Activated T-cell treated with anti-CD3 and anti-CD28 coated beads, Interleukin-2, amount 50 U/mL, for 48 hours (primary cell): ENCODE measurements around the gene CYB5RL.
"Not testable (repeated sequence)": the region's sequence is repeated elsewhere in the genome, so short reads cannot be mapped to it uniquely, and the experiment has no call there.

ENCODE experiments used
- DNase-seq, 2 experiments: peaks; one replicate each; pipeline ENCODE4 v3.0.0-alpha.2; 2020

CYB5RL gene, protein sequence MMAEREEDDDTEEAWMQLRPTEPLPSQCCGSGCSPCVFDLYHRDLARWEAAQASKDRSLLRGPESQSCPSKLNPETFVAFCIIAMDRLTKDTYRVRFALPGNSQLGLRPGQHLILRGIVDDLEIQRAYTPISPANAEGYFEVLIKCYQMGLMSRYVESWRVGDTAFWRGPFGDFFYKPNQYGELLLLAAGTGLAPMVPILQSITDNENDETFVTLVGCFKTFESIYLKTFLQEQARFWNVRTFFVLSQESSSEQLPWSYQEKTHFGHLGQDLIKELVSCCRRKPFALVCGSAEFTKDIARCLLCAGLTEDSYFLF

DNA sequence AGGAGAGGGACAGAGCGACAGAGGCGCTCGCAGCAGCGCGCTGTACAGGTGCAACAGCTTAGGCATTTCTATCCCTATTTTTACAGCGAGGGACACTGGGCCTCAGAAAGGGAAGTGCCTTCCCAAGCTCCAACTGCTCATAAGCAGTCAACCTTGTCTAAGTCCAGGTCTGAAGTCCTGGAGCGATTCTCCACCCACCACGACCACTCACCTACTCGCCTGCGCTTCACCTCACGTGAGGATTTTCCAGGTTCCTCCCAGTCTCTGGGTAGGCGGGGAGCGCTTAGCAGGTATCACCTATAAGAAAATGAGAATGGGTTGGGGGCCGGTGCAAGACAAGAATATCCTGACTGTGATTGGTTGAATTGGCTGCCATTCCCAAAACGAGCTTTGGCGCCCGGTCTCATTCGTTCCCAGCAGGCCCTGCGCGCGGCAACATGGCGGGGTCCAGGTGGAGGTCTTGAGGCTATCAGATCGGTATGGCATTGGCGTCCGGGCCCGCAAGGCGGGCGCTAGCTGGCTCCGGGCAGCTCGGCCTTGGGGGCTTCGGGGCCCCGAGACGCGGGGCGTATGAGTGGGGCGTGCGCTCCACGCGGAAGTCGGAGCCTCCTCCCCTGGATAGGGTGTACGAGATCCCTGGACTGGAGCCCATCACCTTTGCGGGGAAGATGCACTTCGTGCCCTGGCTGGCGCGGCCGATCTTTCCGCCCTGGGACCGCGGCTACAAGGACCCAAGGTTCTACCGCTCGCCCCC, at the start of gene CYB5RL, which contains the start of gene MRPL37:
TSS of gene CYB5RL (minus strand) at position 266 of the 754 bp plus-strand sequence. CDS start 4,414 bp downstream, outside the sequence.
TSS of gene MRPL37 (plus strand) at position 403 of the 754 bp plus-strand sequence. CDS start at position 480, 77 bp downstream.
- peak; percentile 93 for DNase-seq

DNA sequence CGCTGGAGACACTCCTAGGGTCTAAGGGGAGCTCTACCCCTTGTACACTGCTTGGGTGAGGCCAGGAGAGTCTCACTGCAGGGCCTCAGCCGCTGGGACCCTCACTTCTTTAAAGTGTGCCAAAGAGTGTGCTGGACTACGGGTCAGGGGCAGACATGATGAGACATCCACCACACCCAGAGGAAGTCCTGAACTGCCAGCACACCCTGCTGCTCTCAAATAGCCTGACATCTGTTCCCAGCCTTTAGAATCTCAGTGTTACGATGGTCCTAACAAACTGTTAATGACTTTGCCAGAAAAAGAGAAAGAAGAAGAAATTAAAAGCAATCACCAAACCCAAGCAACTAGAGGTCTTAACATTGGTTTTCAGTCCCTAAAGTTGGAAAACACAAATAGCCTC, 49.1 kb upstream of the CYB5RL start:
- DNase-seq = no peak

DNA sequence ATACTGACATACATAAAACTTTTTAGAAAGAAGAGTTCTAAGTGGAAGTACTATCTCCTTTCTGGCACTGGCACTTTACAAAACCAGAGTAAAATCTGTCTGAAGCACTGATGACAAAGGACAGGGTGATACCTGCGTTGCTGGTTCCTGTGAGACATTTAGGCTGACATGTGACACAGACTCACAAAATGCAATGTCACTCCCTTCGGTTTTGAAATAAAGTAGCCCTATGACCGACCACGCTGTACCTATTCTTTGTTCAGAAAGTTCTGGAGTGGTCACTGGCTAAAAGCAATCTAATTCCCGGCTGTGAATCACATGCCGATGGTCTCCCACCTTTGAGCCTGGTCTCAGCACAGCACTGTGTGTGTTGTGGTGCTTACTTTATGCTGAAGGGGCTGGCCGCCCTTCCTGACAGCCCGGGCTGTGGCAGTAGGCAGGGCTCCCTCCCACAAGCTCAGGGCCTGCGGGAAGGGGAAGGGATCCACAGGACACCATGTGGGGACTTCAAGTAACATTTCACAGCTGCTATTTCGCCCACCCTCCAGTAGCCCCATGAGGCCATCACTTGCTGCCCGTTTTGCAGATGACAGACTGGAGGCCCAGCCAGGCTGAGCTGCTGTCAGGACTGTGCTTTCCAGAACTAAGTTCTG, 48.2 kb upstream of the CYB5RL start:
- no peak for DNase-seq

DNA sequence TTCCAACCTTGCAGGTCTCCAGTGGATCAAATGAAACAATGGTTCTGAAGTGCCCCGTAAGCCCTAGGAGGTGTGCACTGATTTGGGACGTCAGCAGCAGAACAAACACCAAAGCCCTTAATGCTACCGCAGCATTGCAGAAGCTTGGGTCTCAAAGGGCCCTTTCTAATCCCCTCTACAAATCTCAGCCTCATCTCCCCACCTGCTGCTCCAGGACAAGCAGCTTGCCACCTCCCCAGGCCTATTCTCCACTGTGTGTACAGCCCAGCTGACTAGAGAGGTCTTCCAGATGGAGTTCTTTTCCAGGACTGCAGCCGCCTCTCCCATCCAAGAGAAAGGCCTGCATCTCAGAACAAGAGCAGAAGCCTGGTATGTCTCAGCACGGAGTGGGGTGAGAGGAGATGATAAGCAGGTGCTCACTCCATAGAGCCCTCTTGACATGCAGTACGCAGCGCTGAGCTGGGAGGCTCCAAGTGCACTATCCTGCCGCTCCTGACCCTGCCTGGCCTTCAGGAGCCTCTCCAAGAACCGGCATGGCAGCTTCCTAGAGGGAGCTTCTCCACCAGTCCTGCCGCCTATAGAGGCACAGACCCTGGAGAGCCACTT, 46.4 kb upstream of the CYB5RL start:
- no peak for DNase-seq

DNA sequence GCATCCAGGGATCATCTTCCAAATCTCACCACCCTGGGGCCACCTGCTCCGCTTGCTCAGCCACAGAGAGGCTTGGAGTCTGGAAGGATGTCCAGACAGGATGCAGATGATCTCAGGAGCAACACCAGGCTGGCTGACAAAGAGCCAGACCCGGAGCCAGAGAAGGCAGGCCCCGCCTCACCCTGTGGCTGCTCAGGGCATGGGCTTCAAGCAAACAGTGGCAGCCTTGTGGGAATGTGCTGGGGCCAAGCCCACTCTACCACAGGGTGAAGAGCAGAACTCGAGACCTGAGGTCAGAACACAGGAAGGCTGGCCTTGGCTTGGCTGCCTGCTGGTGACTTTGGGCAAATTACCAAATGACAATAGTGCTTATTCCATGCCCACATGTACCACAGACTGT, 45.7 kb upstream of the CYB5RL start:
- DNase-seq = no peak

DNA sequence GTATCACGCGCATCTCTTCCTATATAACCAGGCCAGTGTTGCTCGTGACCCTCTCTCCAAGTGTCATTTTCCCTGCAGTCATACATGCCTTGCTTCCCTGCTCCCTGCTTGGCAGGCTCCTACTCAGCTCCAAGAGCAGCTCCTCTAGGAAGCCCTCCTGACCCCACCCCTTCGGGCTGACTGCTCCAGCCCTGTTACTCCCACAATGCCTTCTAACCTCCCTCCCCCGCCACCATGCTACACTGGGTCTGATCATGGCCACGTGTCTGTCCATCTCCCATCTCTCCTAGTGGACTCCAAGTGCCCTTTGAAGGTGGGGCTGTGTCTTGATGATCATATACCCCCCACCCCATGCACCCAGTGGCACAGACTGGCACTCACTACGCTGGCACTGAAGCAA, 44.8 kb upstream of the CYB5RL start:
- no peak for DNase-seq

DNA sequence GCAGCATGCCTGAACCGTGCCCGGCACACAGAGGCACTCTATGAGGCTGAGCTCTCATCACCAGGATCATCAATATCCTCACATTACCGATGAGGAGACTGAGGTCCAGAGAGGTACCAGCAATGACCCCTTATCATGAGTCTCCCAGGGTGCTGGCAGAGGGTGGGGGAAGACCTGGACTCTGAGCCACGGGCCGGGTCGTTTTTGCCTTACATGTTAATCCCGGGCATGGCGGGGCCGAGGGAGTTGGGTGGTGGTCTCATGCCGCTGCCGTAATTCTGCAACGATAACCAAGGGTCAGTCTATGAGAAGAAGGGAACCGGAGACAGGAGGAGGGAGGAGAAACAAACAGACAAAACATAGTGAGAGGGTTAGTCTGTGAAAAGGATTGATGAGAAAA, 43.2 kb upstream of the CYB5RL start:
- no peak for DNase-seq

DNA sequence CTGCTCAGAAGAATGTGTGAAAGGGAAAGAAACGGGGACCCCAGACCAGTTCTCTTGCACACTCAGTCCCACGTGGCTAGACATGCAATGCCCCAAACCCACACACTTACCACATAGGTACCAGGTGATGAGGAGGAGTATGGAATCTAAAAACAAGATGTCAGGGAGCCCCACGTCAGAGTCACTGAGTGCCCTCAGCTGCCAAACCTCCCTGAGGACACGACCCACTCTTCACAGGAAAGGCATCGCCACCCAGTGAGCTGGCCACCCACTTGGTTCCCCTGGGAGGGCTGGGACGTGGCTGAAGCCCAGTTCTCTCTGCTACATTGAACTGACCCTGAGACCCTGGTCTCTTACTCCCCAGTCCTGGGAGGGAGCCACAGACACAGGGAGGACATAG, 41.5 kb upstream of the CYB5RL start:
- no peak for DNase-seq

DNA sequence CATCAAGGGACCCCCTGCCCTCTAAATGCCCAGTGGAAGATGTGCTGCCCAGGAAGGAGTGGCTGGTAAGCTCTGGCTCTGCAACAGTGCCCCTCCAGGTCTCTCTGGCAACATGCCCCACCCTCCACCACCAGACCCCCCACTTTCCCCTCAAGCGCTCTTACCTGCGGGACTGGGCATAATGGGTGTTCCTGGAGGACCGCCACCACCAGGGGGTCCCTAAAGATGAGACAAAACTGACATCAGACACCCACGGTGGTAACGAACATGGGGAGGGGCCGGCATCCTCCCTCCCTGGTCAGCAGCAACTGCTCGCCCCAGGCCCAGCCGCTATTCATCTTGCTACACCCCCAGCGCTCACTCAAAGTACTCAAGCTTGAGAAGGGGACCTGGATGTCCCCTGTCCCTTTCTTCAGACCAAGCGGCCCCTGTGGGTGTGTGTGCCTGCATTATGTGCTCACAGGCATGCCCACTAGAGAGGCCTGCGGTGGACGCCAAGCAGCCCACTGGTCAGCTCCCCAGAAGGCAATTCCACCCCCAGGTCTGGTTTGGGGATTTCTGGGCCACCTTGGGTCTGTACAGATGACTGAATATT, 41.0 kb upstream of the CYB5RL start:
- DNase-seq = no peak

DNA sequence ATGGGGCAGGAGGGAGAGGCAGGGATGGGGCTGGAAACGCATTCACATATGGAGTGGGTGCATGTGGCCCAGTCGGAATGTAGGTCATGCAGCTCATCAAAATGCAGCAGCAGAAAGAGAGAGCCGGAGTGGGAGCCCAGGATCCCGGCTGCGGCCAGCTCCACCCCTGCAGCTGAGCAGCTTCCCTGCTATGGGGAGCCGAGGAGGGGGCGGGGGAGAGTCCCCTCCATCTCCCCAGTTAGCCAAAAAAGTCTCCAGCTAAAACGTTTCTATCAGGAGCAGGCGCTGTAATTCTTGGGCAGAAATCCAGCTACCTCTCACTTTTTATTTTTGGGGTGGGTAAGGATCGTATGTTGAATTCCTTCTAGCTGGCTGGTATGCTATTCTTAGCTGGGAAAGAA, 39.8 kb upstream of the CYB5RL start:
- no peak for DNase-seq

DNA sequence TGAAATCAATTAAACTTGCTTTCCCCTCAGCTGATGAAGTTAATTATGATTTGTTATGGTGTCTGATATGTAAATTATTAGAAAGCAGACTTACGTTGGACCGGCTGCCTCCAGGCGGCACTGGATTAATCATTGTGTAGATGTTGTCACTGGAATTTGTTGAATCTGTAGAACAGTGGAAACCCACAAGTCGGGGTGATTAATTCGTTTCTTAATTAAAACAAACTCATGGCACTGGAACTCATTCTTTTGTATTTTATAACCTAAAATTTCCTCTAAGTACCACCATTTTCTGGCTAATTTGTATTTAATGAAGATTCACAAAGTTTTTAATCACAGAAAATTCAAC, 39.2 kb upstream of the CYB5RL start:
- DNase-seq = no peak

DNA sequence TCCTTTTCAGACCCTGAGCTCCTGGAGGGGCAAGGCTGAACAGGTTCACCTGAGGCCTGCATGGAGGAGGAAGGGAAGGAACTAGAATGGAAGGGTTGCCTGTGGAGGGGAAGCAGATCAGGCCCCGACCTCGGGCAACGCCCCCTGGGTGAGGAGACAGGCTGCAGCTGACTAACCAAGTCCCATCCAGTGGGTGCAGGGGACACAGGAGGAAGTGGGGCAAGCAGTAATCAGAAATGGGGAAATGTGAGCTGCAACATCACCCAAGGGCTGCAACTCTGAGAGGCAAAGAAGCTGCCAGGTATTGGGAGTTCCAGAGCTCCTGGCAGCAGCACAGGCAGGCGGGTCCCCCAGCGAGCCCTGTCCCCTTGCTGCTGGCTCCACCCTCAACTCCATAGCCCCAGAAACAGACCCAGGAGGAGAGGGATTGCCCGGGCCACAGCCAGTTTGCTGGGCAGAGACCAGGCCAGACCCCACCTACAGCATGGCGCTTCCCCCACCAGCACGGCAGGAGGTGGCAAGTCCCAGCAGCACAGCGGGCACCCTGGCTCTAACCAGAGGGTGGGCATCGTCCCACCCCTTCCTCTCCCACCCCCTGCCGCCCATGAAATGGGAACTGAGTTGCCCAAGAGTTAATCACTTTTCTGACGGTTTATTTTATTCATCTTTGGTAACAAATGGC, 38.7 kb upstream of the CYB5RL start:
- no peak for DNase-seq

DNA sequence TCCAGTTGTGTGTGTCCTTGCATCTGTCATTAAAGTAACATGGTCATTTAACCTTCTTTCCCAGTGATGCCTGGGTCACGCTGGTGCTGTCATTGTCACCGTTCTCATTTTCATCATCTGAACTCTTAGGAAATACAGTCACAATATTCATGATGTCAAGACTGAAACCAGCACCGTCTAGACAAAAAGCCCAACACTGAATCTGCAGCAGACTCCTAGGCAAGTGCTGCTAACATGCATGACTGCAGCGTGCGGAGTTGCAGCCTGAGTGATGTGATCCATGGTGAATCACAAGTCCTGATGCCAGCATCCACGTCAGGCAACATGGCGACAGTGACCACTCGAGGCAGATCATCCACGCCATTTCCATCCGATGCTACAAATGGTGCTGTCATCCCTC, 37.8 kb upstream of the CYB5RL start:
- no peak for DNase-seq

DNA sequence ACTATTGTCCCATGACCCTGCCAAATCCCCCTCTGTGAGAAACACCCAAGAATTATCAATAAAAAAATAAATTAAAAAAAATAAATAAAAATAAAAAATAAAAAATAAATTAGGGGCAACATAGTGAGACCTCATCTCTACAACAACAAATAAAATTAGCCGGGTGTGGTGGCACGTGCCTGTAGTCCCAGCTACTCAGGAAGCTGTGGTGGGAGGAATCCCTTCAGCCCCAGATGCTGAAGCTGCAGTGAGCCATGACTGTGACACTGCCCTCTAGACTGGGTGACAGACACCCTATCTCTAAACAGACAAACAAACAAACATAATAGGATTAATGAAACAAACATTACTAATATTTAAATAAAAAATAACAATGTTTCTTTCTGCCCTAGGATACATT, 34.5 kb upstream of the CYB5RL start:
- DNase-seq = no peak

DNA sequence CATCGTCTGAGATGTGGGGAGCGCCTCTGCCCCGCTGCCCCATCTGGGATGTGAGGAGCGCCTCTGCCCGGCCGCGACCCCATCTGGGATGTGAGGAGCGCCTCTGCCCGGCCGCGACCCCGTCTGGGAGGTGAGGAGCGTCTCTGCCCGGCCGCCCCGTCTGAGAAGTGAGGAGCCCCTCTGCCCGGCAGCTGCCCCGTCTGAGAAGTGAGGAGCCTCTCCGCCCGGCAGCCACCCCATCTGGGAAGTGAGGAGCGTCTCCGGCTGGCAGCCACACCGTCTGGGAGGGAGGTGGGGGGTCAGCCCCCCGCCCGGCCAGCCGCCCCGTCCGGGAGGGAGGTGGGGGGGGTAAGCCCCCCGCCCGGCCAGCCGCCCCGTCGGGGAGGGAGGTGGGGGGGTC, 33.4 kb upstream of the CYB5RL start:
- not testable (repeated sequence) for DNase-seq

DNA sequence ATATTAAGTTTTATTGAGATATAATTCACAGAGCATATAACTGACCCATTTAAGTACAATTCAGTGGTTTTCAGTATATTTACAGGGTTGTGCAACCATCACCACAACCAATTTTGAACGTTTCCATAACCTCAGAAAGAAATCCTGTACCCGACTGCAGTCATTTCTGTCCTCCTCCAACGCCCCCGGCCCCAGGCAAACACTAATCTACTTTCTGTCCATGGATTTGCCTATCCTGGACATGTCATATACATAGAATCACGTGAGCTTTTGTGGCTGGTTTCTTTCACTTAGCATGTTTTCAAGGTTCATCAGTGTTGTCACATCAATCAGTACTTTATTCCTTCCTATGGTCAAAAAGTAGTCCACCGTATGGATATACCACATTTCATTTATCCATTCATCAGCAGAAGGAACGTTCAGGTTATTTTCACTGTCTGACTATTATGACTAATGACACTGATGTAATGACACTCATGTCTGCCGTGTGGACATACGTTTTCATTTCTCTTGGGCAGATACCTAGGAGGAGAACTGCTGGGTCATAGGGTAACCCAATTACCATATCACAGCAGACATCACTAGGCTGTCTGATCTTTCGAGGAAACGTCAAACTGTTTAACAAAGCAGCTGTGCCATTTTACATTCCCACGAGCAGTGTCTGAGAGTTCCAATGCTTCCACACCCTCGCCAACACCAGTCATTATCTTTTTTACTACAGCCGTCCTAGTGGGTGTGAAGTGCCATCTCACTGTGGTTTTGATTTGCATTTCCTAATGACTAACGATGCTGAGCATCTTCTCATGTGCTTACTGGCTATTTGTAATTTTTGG, 30.9 kb upstream of the CYB5RL start:
- peak; percentile 68 to 75 for DNase-seq

DNA sequence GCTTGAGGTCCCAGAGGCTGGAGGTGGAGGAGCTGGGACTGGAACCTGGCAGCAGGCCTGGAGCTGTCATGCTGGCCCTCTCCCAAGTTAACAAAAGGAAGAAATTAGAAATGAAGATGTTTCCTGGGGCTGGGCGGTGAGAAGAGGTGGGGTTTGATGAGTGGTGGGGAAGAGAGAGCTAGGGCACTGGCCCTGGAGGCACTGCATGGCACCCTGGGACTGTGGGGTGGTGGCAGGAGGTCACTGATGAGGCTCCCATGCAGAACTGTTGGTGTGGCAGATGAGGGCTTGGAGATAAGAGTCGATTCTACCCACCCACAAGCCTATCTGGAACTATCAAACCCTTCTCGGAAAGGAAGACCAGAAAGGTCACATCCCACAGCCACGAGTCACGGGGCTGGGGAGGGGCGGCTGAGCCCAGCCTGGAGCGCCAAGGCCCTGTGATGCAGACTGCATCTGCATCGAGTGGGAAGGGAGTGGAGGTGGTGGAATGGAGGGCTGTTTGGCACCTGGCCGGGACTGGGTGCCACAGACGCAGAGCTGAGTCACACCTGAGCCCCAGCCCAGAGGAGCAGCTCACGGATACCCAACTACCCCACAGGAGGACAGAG, 29.6 kb upstream of the CYB5RL start:
- peak; percentile 66 to 69 for DNase-seq

DNA sequence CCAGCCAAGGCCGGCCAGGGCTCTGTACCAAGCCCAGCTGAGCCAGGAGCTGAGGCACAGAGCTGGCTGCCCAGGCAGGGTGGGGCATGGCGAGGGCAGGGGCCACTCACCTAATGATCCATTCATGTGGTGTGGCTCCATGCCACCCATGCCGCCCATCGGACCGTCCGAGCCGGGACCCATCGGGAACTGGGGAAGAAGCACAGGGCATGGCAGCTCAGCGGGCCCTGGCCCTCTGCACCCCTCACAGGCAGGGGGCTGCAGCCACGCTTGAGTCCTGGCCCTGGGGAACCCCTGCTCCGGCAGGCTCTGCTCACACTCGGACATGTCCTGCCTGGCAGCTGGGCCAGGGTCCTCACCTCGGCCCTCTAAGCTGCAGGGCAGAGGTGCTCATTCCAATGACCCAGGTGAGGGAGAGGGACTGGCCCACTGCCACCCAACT, 28.8 kb upstream of the CYB5RL start:
- no peak for DNase-seq

DNA sequence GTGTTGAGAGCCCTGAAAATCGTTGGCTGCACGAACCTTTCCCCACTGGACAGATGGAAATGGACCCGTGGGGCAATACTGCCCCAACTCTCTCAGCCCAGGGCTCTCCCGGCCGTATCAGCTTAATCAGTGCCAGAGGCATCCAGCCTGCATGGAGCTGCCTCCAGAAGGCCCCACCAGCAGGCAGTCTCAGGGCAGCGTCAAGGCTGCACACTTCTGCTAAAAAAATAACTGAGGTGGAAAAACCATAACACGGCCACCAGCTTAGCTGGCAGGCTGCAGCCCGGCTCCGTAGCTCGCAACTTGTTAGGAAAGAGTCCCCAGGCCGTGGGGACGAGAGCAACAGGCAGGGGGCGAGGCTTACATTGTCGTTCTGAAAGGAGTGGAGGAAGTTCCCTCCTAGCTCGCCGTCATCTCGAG, 28.1 kb upstream of the CYB5RL start:
- DNase-seq = no peak

DNA sequence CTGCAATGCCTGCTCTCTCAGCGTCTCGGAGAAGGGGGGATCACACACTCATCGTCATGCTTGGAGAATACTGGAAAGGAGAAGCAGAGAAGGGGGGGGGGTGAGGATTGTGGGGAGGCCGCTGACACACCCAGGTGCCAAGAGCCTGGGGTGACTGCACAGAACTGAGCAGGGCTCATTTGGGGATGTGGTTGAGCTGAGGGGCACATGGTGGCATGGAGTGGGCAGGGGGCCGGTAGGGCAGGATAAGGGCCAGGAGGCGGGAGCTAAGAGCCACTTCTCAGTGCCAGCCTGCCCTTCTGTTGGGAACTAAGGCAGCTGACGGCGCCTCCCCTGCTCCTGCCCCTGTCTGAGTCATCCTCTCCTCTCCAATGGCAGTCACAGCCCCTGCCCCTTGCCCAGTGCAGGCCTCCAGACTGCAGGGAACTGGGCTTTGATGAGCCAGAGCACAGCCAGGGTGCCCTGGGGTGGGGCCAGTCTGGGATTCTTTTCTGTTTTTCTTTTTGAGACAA, 27.3 kb upstream of the CYB5RL start:
- DNase-seq = no peak
